ENCODE data around the gene TMPRSS6.

DNA sequence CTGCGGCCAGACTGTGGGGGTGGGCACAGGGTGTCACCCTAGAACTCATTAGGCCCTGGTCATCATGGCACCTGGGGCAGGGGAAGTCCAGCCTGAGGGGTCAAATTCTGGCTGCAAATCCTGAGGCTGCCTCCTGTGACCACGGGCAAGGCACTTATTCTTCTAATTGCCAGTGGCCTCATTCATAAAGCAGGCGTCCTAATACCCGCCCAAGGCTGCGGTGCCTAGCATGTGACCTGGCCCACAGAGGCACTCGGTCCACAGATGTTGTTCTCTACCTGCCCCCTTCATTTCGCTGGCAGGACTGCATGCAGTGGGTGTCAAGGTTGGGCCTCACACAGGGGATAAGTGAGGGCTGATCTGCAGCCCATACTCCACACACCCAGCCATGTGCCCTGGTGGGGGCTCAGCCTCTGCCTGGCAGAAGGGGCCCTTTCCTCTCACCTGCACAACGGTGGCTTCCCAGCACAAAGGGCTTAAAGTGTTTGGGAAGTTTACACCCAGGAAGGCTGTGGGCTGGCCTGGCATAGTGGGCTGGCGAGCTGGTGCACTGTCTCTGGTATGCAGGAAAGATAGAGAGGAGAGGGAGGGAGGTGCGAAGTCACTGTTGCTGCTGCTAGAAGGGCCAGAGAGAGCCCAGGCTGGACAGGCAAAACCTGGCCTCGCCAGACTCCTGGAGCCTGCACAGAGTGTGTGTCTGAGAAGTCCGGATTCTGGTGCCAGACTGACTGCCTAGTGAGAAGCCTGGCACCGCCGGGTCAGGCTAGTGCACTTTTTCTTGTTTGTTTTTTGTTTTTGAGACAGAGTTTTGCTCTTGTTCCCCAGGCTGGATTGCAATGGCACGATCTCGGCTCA, 86.8 kb downstream of the TMPRSS6 start:
- TF ChIP-seq, protein P1, sequence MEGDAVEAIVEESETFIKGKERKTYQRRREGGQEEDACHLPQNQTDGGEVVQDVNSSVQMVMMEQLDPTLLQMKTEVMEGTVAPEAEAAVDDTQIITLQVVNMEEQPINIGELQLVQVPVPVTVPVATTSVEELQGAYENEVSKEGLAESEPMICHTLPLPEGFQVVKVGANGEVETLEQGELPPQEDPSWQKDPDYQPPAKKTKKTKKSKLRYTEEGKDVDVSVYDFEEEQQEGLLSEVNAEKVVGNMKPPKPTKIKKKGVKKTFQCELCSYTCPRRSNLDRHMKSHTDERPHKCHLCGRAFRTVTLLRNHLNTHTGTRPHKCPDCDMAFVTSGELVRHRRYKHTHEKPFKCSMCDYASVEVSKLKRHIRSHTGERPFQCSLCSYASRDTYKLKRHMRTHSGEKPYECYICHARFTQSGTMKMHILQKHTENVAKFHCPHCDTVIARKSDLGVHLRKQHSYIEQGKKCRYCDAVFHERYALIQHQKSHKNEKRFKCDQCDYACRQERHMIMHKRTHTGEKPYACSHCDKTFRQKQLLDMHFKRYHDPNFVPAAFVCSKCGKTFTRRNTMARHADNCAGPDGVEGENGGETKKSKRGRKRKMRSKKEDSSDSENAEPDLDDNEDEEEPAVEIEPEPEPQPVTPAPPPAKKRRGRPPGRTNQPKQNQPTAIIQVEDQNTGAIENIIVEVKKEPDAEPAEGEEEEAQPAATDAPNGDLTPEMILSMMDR (IDR thresholded peaks at IDR 0.05) = no peak
- no peak for TF ChIP-seq POLR2A (IDR thresholded peaks at IDR 0.05)

Data from transverse colon (tissue), 3 donors.